OCI-LY1 (cell line): ENCODE data around the gene TMEM132A.

Experiments
- H2AFZ ChIP-seq: fragments of 200-600 bp; sonication (generic), shearing (Covaris generic); 2 replicates; pipeline ENCODE4 v1.6.0; 2014; ENCODE audit warnings: antibody characterized with exemption, mild to moderate bottlenecking, low read length
- H3F3A ChIP-seq: fragments of 200-600 bp; sonication (generic), shearing (Covaris generic); 2 replicates; pipeline ENCODE4 v1.6.0; 2014; ENCODE audit warnings: mild to moderate bottlenecking, antibody characterized with exemption, low read length, moderate library complexity; ENCODE audit not compliant: insufficient read depth
- H3K27ac ChIP-seq: fragments of 200-600 bp; sonication (generic); 2 replicates; pipeline ENCODE4 v1.5.1; 2014; ENCODE audit warnings: low read length, mixed run types, mild to moderate bottlenecking, low read depth; ENCODE audit not compliant: poor library complexity, severe bottlenecking
- H3K27me3 ChIP-seq: fragments of 200-600 bp; sonication (generic); 2 replicates; pipeline ENCODE4 v1.6.0; 2014; ENCODE audit warnings: antibody characterized with exemption, mild to moderate bottlenecking, low read length, moderate library complexity; ENCODE audit not compliant: insufficient read depth
- H3K36me3 ChIP-seq: fragments of 200-600 bp; sonication (generic); 2 replicates; pipeline ENCODE4 v1.6.1; 2014; ENCODE audit warnings: mild to moderate bottlenecking, antibody characterized with exemption, low read length, moderate library complexity, mixed read lengths; ENCODE audit not compliant: insufficient read depth
- H3K4me1 ChIP-seq: fragments of 200-600 bp; sonication (generic); 2 replicates; pipeline ENCODE4 v1.5.1; 2014; ENCODE audit warnings: mild to moderate bottlenecking, low read length, moderate library complexity; ENCODE audit not compliant: insufficient read depth, severe bottlenecking
- H3K4me2 ChIP-seq: fragments of 200-600 bp; sonication (generic), shearing (Covaris generic); 2 replicates; pipeline ENCODE4 v1.6.1; 2014; ENCODE audit warnings: low read length
- H3K4me3 ChIP-seq: fragments of 200-600 bp; sonication (generic); 2 replicates; pipeline ENCODE4 v1.5.1; 2014; ENCODE audit warnings: low read length, low read depth, mild to moderate bottlenecking, mixed read lengths; ENCODE audit not compliant: poor library complexity, severe bottlenecking
- H3K79me2 ChIP-seq: fragments of 200-600 bp; shearing (Covaris generic); 2 replicates; pipeline ENCODE4 v1.6.1; 2016; ENCODE audit warnings: mixed run types, low read length, mixed read lengths; ENCODE audit not compliant: insufficient read depth
- H3K9ac ChIP-seq: fragments of 200-600 bp; sonication (generic), shearing (Covaris generic); 2 replicates; pipeline ENCODE4 v1.6.1; 2014; ENCODE audit warnings: mild to moderate bottlenecking, low read length, mixed read lengths
- H3K9me2 ChIP-seq: fragments of 200-600 bp; sonication (generic), shearing (Covaris generic); 2 replicates; pipeline ENCODE4 v1.6.1; 2014; ENCODE audit warnings: low read depth, mild to moderate bottlenecking, low read length, mixed read lengths
- H3K9me3 ChIP-seq: fragments of 200-600 bp; shearing (Covaris generic); 2 replicates; pipeline ENCODE4 v1.6.1; 2014; ENCODE audit warnings: low read length, mixed read lengths
- H4K20me1 ChIP-seq: fragments of 200-600 bp; sonication (generic), shearing (Covaris generic); 2 replicates; pipeline ENCODE4 v1.6.0; 2016; ENCODE audit warnings: mild to moderate bottlenecking, low read length; ENCODE audit not compliant: insufficient read depth
- CTCF ChIP-seq: fragments of 200-600 bp; sonication (generic), shearing (Covaris generic); IDR thresholded peaks from 2 replicates; pipeline ENCODE4 v1.5.1; 2017; ENCODE audit warnings: mild to moderate bottlenecking, antibody characterized with exemption, low read length, moderate library complexity, mixed read lengths
- EZH2 ChIP-seq: fragments of 200-600 bp; sonication (generic), shearing (Covaris generic); IDR thresholded peaks from 2 replicates; pipeline ENCODE4 v1.8.0; 2017; ENCODE audit warnings: borderline replicate concordance, mixed run types, mild to moderate bottlenecking, antibody characterized with exemption, low read length, moderate library complexity, mixed read lengths

The TMEM132A gene

GRCh38 chr11:60942219-60942618, 18.0 kb downstream of the TMEM132A start:
- Histone ChIP-seq H3K9ac (no peak overlapping the region), H3K79me2 (no peaks in the 10 kb centered on the region), H3K4me2 (no peak overlapping the region), H3K36me3 (no peaks in the 10 kb centered on the region), H3K27ac (no peak overlapping the region), H3K4me3 (no peak overlapping the region), H2AFZ (no peak overlapping the region), H3K9me2 (no peaks in the 10 kb centered on the region), H4K20me1 (no peaks in the 10 kb centered on the region), H3K27me3 (peaks cover 17% of the 10 kb centered on the region; the same call in 1 of the 2 replicates), H3K9me3 (no peaks in the 10 kb centered on the region), H3F3A (no peaks in the 10 kb centered on the region), H3K4me1 (peaks cover 6% of the 10 kb centered on the region)
- TF ChIP-seq EZH2 (no peak), CTCF (no peak)

- H3K9me2 ChIP-seq = no peaks in the 10 kb centered on the region
- no peak for TF ChIP-seq EZH2
- no peak for TF ChIP-seq CTCF
- no peaks in the 10 kb centered on the region for H3F3A ChIP-seq
- no peaks in the 10 kb centered on the region for H4K20me1 ChIP-seq
- no peak overlapping the region for H2AFZ ChIP-seq
- no peak overlapping the region for H3K27ac ChIP-seq
- no peak overlapping the region for H3K4me2 ChIP-seq
- H3K9ac ChIP-seq = no peak overlapping the region
- H3K27me3 ChIP-seq = peaks cover 17% of the 10 kb centered on the region; the same call in 1 of the 2 replicates
- peaks cover 6% of the 10 kb centered on the region for H3K4me1 ChIP-seq
- H3K79me2 ChIP-seq = no peaks in the 10 kb centered on the region
- no peak overlapping the region for H3K4me3 ChIP-seq
- no peaks in the 10 kb centered on the region for H3K9me3 ChIP-seq
- H3K36me3 ChIP-seq = no peaks in the 10 kb centered on the region
Measured at GRCh38 chr11:60942970-60943565, 18.8 kb downstream of the TMEM132A start.

GRCh38 chr11:60944490-60945294, 20.4 kb downstream of the TMEM132A start:
- Histone ChIP-seq H3K4me1 (peaks cover 6% of the 10 kb centered on the region), H3K4me3 (no peak overlapping the region), H3F3A (no peaks in the 10 kb centered on the region), H3K27me3 (peaks cover 17% of the 10 kb centered on the region; the same call in 1 of the 2 replicates), H3K9ac (no peak overlapping the region), H4K20me1 (no peaks in the 10 kb centered on the region), H3K27ac (no peak overlapping the region), H3K36me3 (no peaks in the 10 kb centered on the region), H3K4me2 (no peak overlapping the region), H3K79me2 (no peaks in the 10 kb centered on the region), H3K9me3 (no peaks in the 10 kb centered on the region), H3K9me2 (no peaks in the 10 kb centered on the region), H2AFZ (no peak overlapping the region)
- TF ChIP-seq EZH2 (no peak), CTCF (peak; percentile 38)
